ENCODE measurements around the gene IL1R1. TPM values are rescaled to one million over a fixed set of nuclear protein-coding genes. Genes with fewer than 3 reads are reported as not detected.
"Not testable (repeated sequence)": the region's sequence is repeated elsewhere in the genome, so short reads cannot be mapped to it uniquely, and the experiment has no call there.

IL1R1 gene
- total RNA-seq, 1 donor from 2014 or later: 152 TPM

DNA sequence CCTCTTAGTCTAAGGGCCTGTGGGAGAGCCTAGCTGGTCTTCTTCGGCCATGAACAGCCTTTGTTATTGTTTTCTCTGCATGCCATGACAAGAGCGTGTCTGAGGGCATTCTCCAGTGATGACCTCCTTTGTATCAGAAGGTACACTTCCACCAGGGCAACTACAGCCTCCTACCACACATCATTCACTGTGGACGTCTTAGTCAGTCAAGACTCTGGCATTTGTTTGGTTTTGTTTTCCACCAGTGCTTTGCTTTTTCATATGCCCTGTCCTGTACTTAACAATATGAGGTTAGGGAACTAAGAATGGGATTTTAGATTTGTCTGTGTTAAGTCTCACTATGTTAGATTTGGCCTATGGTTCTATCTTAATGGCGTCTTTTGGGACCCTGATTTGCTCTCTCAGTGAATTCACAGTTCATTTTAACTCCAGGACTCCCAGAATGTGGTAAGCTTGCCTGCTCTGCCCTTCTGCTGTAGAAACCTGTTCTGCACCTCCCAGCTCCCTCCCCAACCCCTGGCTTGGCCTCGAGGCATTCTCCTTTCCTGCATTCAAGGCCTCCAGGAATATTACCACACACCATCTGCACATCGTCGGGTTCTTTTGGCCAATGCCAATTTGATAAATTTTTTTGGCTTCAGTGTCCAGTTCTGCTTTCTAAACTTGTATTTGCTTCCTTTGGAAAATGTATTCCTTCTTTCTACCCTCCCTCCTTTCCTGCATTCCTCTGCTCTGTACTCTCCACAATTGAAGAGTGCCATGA is 42.8 kb upstream of the IL1R1 start:
- intact Hi-C loops (cut with DNase I): no loop called here
- TF ChIP-seq, protein P1, sequence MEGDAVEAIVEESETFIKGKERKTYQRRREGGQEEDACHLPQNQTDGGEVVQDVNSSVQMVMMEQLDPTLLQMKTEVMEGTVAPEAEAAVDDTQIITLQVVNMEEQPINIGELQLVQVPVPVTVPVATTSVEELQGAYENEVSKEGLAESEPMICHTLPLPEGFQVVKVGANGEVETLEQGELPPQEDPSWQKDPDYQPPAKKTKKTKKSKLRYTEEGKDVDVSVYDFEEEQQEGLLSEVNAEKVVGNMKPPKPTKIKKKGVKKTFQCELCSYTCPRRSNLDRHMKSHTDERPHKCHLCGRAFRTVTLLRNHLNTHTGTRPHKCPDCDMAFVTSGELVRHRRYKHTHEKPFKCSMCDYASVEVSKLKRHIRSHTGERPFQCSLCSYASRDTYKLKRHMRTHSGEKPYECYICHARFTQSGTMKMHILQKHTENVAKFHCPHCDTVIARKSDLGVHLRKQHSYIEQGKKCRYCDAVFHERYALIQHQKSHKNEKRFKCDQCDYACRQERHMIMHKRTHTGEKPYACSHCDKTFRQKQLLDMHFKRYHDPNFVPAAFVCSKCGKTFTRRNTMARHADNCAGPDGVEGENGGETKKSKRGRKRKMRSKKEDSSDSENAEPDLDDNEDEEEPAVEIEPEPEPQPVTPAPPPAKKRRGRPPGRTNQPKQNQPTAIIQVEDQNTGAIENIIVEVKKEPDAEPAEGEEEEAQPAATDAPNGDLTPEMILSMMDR (IDR thresholded peaks at IDR 0.05): no peak
- no peaks in the 10 kb centered on the region for H3K9me3 ChIP-seq
- ATAC-seq (no peak), DNase-seq (no peak)
- H3K4me3 ChIP-seq: no peak overlapping the region
- H3K27ac ChIP-seq: no peak overlapping the region
- no peaks in the 10 kb centered on the region for H3K36me3 ChIP-seq
- peaks cover 26% of the 10 kb centered on the region for H3K4me1 ChIP-seq
- H3K27me3 ChIP-seq (ENCODE audit: low read depth): no peaks in the 10 kb centered on the region

DNA sequence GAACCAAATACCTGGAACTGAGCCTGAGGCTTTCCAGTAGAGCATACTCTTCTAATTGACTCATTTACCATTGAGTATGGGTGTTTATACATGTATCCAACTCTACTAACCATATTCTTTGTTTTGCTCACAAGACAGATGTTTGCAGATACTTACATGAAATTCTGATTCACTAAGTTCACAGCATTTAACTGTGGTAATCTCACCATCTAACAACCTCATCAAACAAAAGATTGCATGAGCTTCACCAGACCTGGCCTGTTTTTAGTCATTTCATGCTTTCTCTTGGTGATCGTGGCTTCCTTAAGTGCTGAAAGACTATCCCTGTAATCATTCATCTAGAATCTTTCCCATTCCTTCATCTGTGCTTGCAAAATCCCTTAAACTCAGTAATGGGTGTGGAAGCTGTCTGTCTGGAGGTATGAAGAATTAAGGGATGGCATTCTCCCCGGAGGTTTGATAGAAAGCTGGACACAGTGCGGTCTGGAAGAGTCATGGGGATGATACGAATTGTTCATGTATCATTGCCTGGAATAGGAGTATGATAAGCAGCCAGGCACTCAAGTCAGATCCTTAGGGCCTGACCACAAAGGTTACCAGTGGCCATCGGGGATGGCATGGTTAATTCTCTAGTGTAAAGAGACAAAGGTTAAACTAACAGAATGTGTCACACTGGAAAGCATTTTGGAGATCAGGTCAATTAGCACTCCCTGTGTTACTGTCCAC is 42.0 kb upstream of the IL1R1 start:
- intact Hi-C loops (cut with DNase I): no loop called here
- TF ChIP-seq, protein P1 (IDR thresholded peaks at IDR 0.05): no peak
- Histone ChIP-seq H3K4me3 (no peak overlapping the region), H3K9me3 (no peaks in the 10 kb centered on the region), H3K4me1 (peaks cover 26% of the 10 kb centered on the region), H3K27ac (no peak overlapping the region), H3K36me3 (no peaks in the 10 kb centered on the region), H3K27me3 (ENCODE audit: low read depth) (no peaks in the 10 kb centered on the region)
- no peak for DNase-seq
- no peak for ATAC-seq

DNA sequence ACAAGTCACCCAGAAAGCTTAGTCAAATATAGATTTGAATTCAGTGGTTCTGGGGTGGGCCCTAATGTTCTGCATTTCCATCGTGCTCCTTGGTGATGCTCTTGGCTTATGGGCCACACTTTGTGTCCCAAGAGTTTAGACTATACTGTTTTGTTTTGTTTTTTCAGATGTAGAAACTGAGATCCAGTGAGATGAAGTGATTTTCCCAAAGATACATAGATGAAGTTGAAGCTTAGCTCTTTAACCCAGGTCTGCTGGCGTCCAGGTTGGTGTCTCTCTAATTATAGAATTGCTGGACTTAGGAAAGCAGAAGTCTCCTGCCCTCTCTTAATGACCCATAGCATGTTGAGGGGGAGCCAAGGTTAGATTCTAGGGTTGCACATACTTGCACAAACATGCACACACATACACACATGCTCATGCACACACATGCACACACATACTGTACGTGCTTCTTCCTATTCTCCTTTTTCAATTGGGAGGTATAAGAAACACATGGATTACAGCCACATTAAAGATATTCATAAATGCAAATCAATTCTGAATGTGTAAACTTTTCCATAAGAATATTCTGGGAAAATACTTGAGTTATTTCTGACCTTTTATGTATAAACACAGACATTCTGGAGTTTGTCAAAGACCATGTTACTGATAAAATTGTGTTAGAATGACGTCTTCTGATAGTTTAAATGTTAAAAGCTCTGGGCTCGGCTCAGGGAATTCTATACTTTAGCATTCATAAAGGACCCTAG is 41.3 kb upstream of the IL1R1 start:
- ATAC-seq (no peak), DNase-seq (no peak)
- Histone ChIP-seq H3K4me3 (no peak overlapping the region), H3K27ac (no peak overlapping the region), H3K4me1 (peaks cover 28% of the 10 kb centered on the region), H3K36me3 (no peaks in the 10 kb centered on the region), H3K9me3 (no peaks in the 10 kb centered on the region), H3K27me3 (ENCODE audit: low read depth) (no peaks in the 10 kb centered on the region)
- intact Hi-C loops (cut with DNase I): no loop called here
- TF ChIP-seq, protein P1 (IDR thresholded peaks at IDR 0.05): no peak

DNA sequence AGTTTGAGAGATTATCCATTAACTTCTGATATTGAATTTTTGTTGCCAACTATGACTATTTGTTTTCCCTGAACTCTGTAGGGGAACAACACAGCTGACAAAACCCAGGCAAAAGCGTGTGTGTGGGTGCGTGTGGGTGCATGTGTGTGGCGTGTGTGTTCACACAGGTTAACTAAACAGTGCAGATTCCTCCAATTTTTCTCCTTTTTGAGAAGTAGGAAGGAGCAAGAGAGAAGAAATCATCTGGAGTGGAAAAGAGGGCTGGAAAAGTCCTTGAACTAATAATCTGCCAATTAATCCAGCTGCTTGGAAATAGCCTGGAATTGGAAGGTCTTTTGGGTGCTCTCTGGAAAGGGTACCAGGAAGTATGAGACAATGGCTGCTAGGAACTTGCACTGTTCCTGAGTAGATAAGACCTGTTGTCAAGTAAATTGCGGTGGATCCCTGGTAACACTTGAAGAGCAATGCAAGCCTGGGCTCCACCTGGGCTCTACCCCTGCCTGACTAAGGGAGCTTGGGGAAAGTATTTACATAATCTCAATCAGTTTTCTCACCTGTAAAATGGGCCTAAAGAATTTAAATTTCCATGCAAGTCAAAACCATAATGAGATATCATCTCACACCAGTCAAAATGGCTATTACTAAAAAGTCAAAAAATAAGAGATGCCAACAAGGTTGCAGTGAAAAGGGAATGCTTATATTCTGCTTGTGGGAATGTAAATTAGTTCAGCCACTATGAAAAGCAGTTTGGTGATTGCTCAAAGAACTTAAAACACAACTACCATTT is 40.5 kb upstream of the IL1R1 start:
- no peaks in the 10 kb centered on the region for H3K9me3 ChIP-seq
- H3K36me3 ChIP-seq: no peaks in the 10 kb centered on the region
- DNase-seq: no peak
- intact Hi-C loops (cut with DNase I): no loop called here
- no peak overlapping the region for H3K4me3 ChIP-seq
- H3K27me3 ChIP-seq (ENCODE audit: low read depth): no peaks in the 10 kb centered on the region
- TF ChIP-seq, protein P1 (IDR thresholded peaks at IDR 0.05): no peak
- H3K27ac ChIP-seq: no peak overlapping the region
- no peak for ATAC-seq
- peaks cover 34% of the 10 kb centered on the region for H3K4me1 ChIP-seq

DNA sequence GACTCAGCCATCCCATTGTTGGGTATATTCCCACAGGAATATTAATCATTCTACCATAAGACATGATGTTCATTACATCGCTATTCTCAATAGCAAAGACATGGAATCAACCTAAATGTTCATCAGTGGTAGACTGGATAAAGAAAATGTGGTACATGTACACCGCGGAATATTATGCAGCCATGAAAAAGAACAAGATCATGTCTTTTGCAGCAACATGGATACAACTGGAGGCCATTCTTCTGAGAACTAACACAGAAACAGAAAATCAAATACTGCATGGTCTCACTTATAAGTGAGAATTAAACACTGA is 40.0 kb upstream of the IL1R1 start:
- H3K4me3 ChIP-seq; H3K27me3 ChIP-seq (ENCODE audit: low read depth); H3K9me3 ChIP-seq; intact Hi-C loops (cut with DNase I); ATAC-seq; DNase-seq; H3K27ac ChIP-seq; H3K36me3 ChIP-seq: not testable (repeated sequence)
- H3K4me1 ChIP-seq: peaks cover 35% of the 10 kb centered on the region

Measured in lower lobe of right lung (tissue), 2 donors.